Measurements from ENCODE around the gene AAK1.
A peak's percentile ranks its signal among the peaks of the same experiment; 100 is the strongest.
"Not testable (repeated sequence)": the region's sequence is repeated elsewhere in the genome, so short reads cannot be mapped to it uniquely, and the experiment has no call there.

AAK1 gene

GRCh38 chr2:69643602-69644505 is at the start of gene AAK1:
Gene AAK1 (minus strand): TSS chr2:69643739. CDS start chr2:69643040, 699 bp downstream.
- DNase-seq, result peak; percentile 88

GRCh38 chr2:69692424-69692823 is 48.9 kb upstream of the AAK1 start:
- no peak for DNase-seq

GRCh38 chr2:69689969-69690368 is 46.4 kb upstream of the AAK1 start:
- no peak for DNase-seq

- no peak for DNase-seq
Observed at GRCh38 chr2:69689466-69689865, 45.9 kb upstream of the AAK1 start.

- no peak for DNase-seq
Observed at GRCh38 chr2:69687971-69688611, 44.6 kb upstream of the AAK1 start.

- no peak for DNase-seq
Observed at GRCh38 chr2:69686813-69687212, 43.3 kb upstream of the AAK1 start.

GRCh38 chr2:69685321-69686048 is 41.9 kb upstream of the AAK1 start:
- DNase-seq, result no peak

GRCh38 chr2:69683170-69683971 is 39.8 kb upstream of the AAK1 start:
- DNase-seq, result no peak

- DNase-seq, result no peak
Observed at GRCh38 chr2:69682525-69682924, 39.0 kb upstream of the AAK1 start.

- DNase-seq, result no peak
Observed at GRCh38 chr2:69680001-69680675, 36.6 kb upstream of the AAK1 start.

GRCh38 chr2:69677914-69678313 is 34.4 kb upstream of the AAK1 start:
- DNase-seq, result no peak

GRCh38 chr2:69676146-69676545 is 32.6 kb upstream of the AAK1 start:
- DNase-seq, result no peak

GRCh38 chr2:69674316-69674670 is 30.8 kb upstream of the AAK1 start:
- DNase-seq, result no peak

GRCh38 chr2:69673098-69673497 is 29.6 kb upstream of the AAK1 start:
- DNase-seq, result not testable (repeated sequence)

- DNase-seq, result no peak
Observed at GRCh38 chr2:69669666-69670065, 26.1 kb upstream of the AAK1 start.

- no peak for DNase-seq
Observed at GRCh38 chr2:69668598-69668997, 25.1 kb upstream of the AAK1 start.

GRCh38 chr2:69667805-69668382 is 24.4 kb upstream of the AAK1 start:
- DNase-seq, result no peak

GRCh38 chr2:69665152-69665551 is 21.6 kb upstream of the AAK1 start:
- DNase-seq, result no peak

GRCh38 chr2:69663860-69664259 is 20.3 kb upstream of the AAK1 start:
- DNase-seq, result no peak

GRCh38 chr2:69662547-69662946 is 19.0 kb upstream of the AAK1 start:
- not testable (repeated sequence) for DNase-seq

GRCh38 chr2:69660637-69661036 is 17.1 kb upstream of the AAK1 start:
- no peak for DNase-seq

- DNase-seq, result no peak
Observed at GRCh38 chr2:69659941-69660483, 16.5 kb upstream of the AAK1 start.
